HG02870 (cell line): Measurements from ENCODE around the gene PPP1R9B.

Source experiments
- ATAC-seq: cut with Tn5 transposase; IDR thresholded peaks from one replicate; pipeline ENCODE4 v1.9.1; 2021; ENCODE audit warnings: mild to moderate bottlenecking, moderate library complexity; ENCODE audit not compliant: unreplicated experiment

Gene PPP1R9B

GRCh38 chr17:50157891-50158290 is 7.4 kb upstream of the PPP1R9B start:
- no peak for ATAC-seq

- ATAC-seq = no peak
Observed at GRCh38 chr17:50155115-50155819, 4.8 kb upstream of the PPP1R9B start.

- ATAC-seq = no peak
Observed at GRCh38 chr17:50154604-50155003, 4.1 kb upstream of the PPP1R9B start.

- no peak for ATAC-seq
Observed at GRCh38 chr17:50153650-50154575, 3.4 kb upstream of the PPP1R9B start.

GRCh38 chr17:50152736-50153135 is 2.3 kb upstream of the PPP1R9B start:
- ATAC-seq = no peak

- peak; percentile 26 for ATAC-seq
Observed at GRCh38 chr17:50151937-50152547, 1.6 kb upstream of the PPP1R9B start.

- peak; percentile 36 for ATAC-seq
Observed at GRCh38 chr17:50151041-50151936, 812 bp upstream of the PPP1R9B start.

GRCh38 chr17:50149417-50150353 is 792 bp downstream of the PPP1R9B start:
- ATAC-seq = no peak

- no peak for ATAC-seq
Observed at GRCh38 chr17:50149091-50149416, 1.4 kb downstream of the PPP1R9B start.

GRCh38 chr17:50148226-50149090 is 2.0 kb downstream of the PPP1R9B start:
- ATAC-seq = peak; percentile 38

- ATAC-seq = no peak
Observed at GRCh38 chr17:50147841-50148225, 2.6 kb downstream of the PPP1R9B start.

GRCh38 chr17:50146927-50147665 is 3.4 kb downstream of the PPP1R9B start:
- no peak for ATAC-seq

- ATAC-seq = no peak
Observed at GRCh38 chr17:50146230-50146926, 4.1 kb downstream of the PPP1R9B start.

- no peak for ATAC-seq
Observed at GRCh38 chr17:50145532-50146229, 4.8 kb downstream of the PPP1R9B start.

GRCh38 chr17:50144845-50145531 is 5.5 kb downstream of the PPP1R9B start:
- ATAC-seq = no peak

GRCh38 chr17:50144355-50144754 is 6.1 kb downstream of the PPP1R9B start:
- ATAC-seq = no peak
